GM12878 (cell line): ENCODE results near the gene CDC14B. TPM values are rescaled to one million over a fixed set of nuclear protein-coding genes. Genes with fewer than 3 reads are reported as not detected.

Source experiments
- ATAC-seq: fragments of 200-7000 bp; cut with Tn5 transposase; 3 replicates; pipeline ENCODE4 v1.9.1; 2020; ENCODE audit warnings: mild to moderate bottlenecking, moderate library complexity
- BruUV-seq: library from RNA; stranded (reverse); fragments of 400-500 nt; replicated peaks from 2 replicates; lab custom pipeline; 2021; lab: Mats Ljungman, UMichigan
- CTCF ChIA-PET: fragments of 300-600 bp; sonication (Branson Sonifier 250); formaldehyde crosslinking; extraction: SDS; loops from one replicate; lab custom pipeline; 2021; ENCODE audit warnings: inconsistent platforms; lab: Yijun Ruan, JAX
- POLR2A ChIA-PET: fragments of 350-600 bp; formaldehyde crosslinking; extraction: SDS; loops from one replicate; lab custom pipeline; 2021; ENCODE audit warnings: inconsistent platforms; lab: Charles Lee
- RAD21 ChIA-PET: fragments of 300-600 bp; sonication (Branson Sonifier 250); formaldehyde crosslinking; loops from one replicate; lab custom pipeline; 2023; ENCODE audit warnings: antibody characterized with exemption; ENCODE audit not compliant: unreplicated experiment; lab: Charles Lee
- SMC1A ChIA-PET: fragments of 300-600 bp; sonication (Branson Sonifier 250); formaldehyde crosslinking; loops from one replicate; lab custom pipeline; 2023; ENCODE audit not compliant: unreplicated experiment, uncharacterized antibody; lab: Charles Lee
- DNase-seq: peaks from one replicate; pipeline ENCODE4 v3.0.0-alpha.2; 2011; ENCODE audit warnings: low read depth, low spot score
- FAIRE-seq: peaks from 3 replicates; lab custom pipeline; 2011; peaks lifted over from hg19 to GRCh38; lab: Jason Lieb, UNC
- H2AFZ ChIP-seq: 2 replicates; pipeline ENCODE4 v1.6.0; 2011; ENCODE audit warnings: low read depth, low read length, control low read depth; ENCODE audit not compliant: control insufficient read depth
- H3K27ac ChIP-seq: 2 replicates; pipeline ENCODE4 v1.5.1; 2011; ENCODE audit warnings: control low read depth; ENCODE audit not compliant: control insufficient read depth, insufficient read depth
- H3K27me3 ChIP-seq, 2 experiments: replicated peaks in 1 of 2; 2 replicates each; pipeline versions ENCODE4 v1.6.0 to v1.6.1; 2011; ENCODE audit warnings: low read length in 1 of 2; ENCODE audit not compliant: control insufficient read depth in 2 of 2, insufficient read depth in 2 of 2
- H3K36me3 ChIP-seq, 2 experiments: 2 replicates each; pipeline ENCODE4 v1.5.1; 2011; ENCODE audit warnings: low read length in 1 of 2; ENCODE audit not compliant: control insufficient read depth in 2 of 2, insufficient read depth in 2 of 2
- H3K4me1 ChIP-seq: 2 replicates; pipeline ENCODE4 v1.6.1; 2011; ENCODE audit warnings: mild to moderate bottlenecking, low read length, moderate library complexity, mixed read lengths; ENCODE audit not compliant: control insufficient read depth, insufficient read depth
- H3K4me2 ChIP-seq: 2 replicates; pipeline ENCODE4 v1.6.0; 2011; ENCODE audit warnings: control low read depth; ENCODE audit not compliant: control insufficient read depth, insufficient read depth
- H3K4me3 ChIP-seq: fragments of 200-600 bp; sonication (generic); 2 replicates; pipeline ENCODE4 v1.5.1; 2016
- H3K79me2 ChIP-seq: 2 replicates; pipeline ENCODE4 v1.6.0; 2011; ENCODE audit warnings: low read length; ENCODE audit not compliant: control insufficient read depth, insufficient read depth
- H3K9ac ChIP-seq: 2 replicates; pipeline ENCODE4 v1.8.0; 2011; ENCODE audit warnings: low read length, control low read depth, mixed read lengths; ENCODE audit not compliant: control insufficient read depth, insufficient read depth
- H3K9me3 ChIP-seq: replicated peaks from 3 replicates; pipeline ENCODE4 v1.5.1; 2011; ENCODE audit warnings: mild to moderate bottlenecking, low read length; ENCODE audit not compliant: control insufficient read depth, insufficient read depth
- H4K20me1 ChIP-seq: 2 replicates; pipeline ENCODE4 v1.6.0; 2011; ENCODE audit not compliant: control insufficient read depth, insufficient read depth
- ATF2 ChIP-seq: IDR thresholded peaks from 2 replicates; pipeline ENCODE4 v1.6.1; 2012; ENCODE audit warnings: low read length, inconsistent platforms
- ATF7 ChIP-seq: fragments of 450-650 bp; IDR thresholded peaks from 2 replicates; pipeline ENCODE4 v1.6.1; 2016; ENCODE audit warnings: low read depth, mild to moderate bottlenecking
- BMI1 ChIP-seq: fragments of 450-650 bp; IDR thresholded peaks from 2 replicates; pipeline ENCODE4 v1.6.1; 2016; ENCODE audit warnings: mild to moderate bottlenecking, moderate library complexity, borderline replicate concordance
- CBFB ChIP-seq: IDR thresholded peaks from 2 replicates; pipeline ENCODE4 v1.6.1; 2016; ENCODE audit warnings: antibody characterized with exemption, low read depth
- JUND ChIP-seq: IDR thresholded peaks from 2 replicates; pipeline ENCODE4 v1.6.1; 2012; ENCODE audit warnings: low read depth, mild to moderate bottlenecking, low read length, improper control_type of control experiment, moderate library complexity
- PBX3 ChIP-seq: IDR thresholded peaks from 2 replicates; pipeline ENCODE4 v1.6.1; 2011; ENCODE audit warnings: mild to moderate bottlenecking, low read depth, low read length, moderate library complexity; ENCODE audit not compliant: insufficient replicate concordance
- POLR2AphosphoS5 ChIP-seq: IDR thresholded peaks from 2 replicates; pipeline ENCODE4 v1.6.1; 2011; ENCODE audit warnings: mild to moderate bottlenecking, low read length, inconsistent platforms
- STAT3 ChIP-seq: IDR thresholded peaks from 2 replicates; pipeline ENCODE4 v1.6.1; 2011; ENCODE audit warnings: low read depth, low read length, improper control_type of control experiment
- YBX1 ChIP-seq: fragments of 450-650 bp; IDR thresholded peaks from 2 replicates; pipeline ENCODE4 v1.6.1; 2016; ENCODE audit warnings: antibody characterized with exemption
- ZBTB40 ChIP-seq: fragments of 450-650 bp; IDR thresholded peaks from 2 replicates; pipeline ENCODE4 v1.6.1; 2016; ENCODE audit warnings: mild to moderate bottlenecking, moderate library complexity, borderline replicate concordance
- ZNF24 ChIP-seq: fragments of 450-650 bp; IDR thresholded peaks from 2 replicates; pipeline ENCODE4 v1.6.1; 2017; ENCODE audit warnings: antibody characterized with exemption, mild to moderate bottlenecking
- ZNF384 ChIP-seq: IDR thresholded peaks from 2 replicates; pipeline ENCODE4 v1.6.1; 2012; ENCODE audit warnings: low read depth, mild to moderate bottlenecking, low read length, improper control_type of control experiment, borderline replicate concordance
- ZNF622 ChIP-seq: fragments of 450-650 bp; IDR thresholded peaks from 2 replicates; pipeline ENCODE4 v1.6.1; 2017; ENCODE audit warnings: mild to moderate bottlenecking, inconsistent platforms
- ZZZ3 ChIP-seq: IDR thresholded peaks from 2 replicates; pipeline ENCODE4 v1.6.1; 2011; ENCODE audit warnings: low read depth; ENCODE audit not compliant: control insufficient read depth, insufficient read length
- WGBS: methylation state at CpG from one replicate; pipeline ENCODE4 v1.1.6; 2016; ENCODE audit warnings: low lambda C conversion rate; ENCODE audit not compliant: insufficient replicate concordance, insufficient coverage; ENCODE audit errors: missing lambda C conversion rate; 5-methylcytosine and 5-hydroxymethylcytosine counted together
- in situ Hi-C: fragments of 300-500 bp; cut with MboI; formaldehyde crosslinking; loops from 9 replicates; pipeline ENCODE4 v1.14.3; 2018; ENCODE audit warnings: mixed read lengths
- intact Hi-C: fragments of 100-400 bp; cut with micrococcal nuclease; formaldehyde crosslinking; loops from one replicate; pipeline ENCODE4 v1.14.2; 2022; ENCODE audit not compliant: unreplicated experiment
- polyA plus RNA-seq, 11 experiments: library from polyadenylated mRNA; depleted of rRNA in 4 of 11; unstranded in 6 of 11; stranded (reverse) in 5 of 11; fragments of >200 nt; fragmentation: Nextera tagmentation in 4 of 11; fragmentation: Illumina TruSeq in 1 of 11; extraction: Ambion mirVana in 4 of 11; extraction: Trizol in 1 of 11; gene quantifications; 1 replicate in 1 of 11; 2 replicates in 10 of 11; pipeline versions ENCODE4 v1.2.1 to v1.2.3, GENCODE V29; 2011 to 2016; ENCODE audit warnings: inconsistent platforms in 2 of 11, missing spikeins in 2 of 11, low read depth in 1 of 11
- total RNA-seq, 4 experiments: library from RNA; depleted of rRNA in 3 of 4; stranded (reverse); fragments of >200 nt in 3 of 4; fragmentation: Illumina TruSeq in 1 of 4; extraction: Trizol in 1 of 4; gene quantifications; 2 replicates each; pipeline versions ENCODE4 v1.2.1 to v1.2.3, GENCODE V29; 2013 to 2021

Gene CDC14B
- total and polyA plus RNA-seq, 10 of the 15 experiments (the other 5 are each of a cell fraction or from before 2014, with no cell fraction given) = 3.7 to 11.7 (median 6.2) TPM

GRCh38 chr9:96501633-96502538 is 117.8 kb downstream of the CDC14B start (continued):
- TF ChIP-seq ZBTB40 = no peak

- Histone ChIP-seq H3K27ac (no peak overlapping the region), H2AFZ (no peak overlapping the region), H4K20me1 (no peaks in the 10 kb centered on the region), H3K79me2 (no peaks in the 10 kb centered on the region), H3K4me2 (no peak overlapping the region), H3K27me3 (no peaks in the 10 kb centered on the region), H3K9ac (no peak overlapping the region), H3K4me1 (no peaks in the 10 kb centered on the region), H3K36me3 (no peaks in the 10 kb centered on the region), H3K9me3 (no peaks in the 10 kb centered on the region), H3K4me3 (no peak overlapping the region)
- no peak for FAIRE-seq
- no peak for DNase-seq
- 73% methylated on average over 14 of the region's 14 CpGs for WGBS
- ATAC-seq = no peak
- intact Hi-C loops = no loop called here
- ChIA-PET SMC1A (no interaction called here), POLR2A (no interaction called here), CTCF (interaction anchor here (0.9 to 1.6 kb wide), 2 partner anchors 40 to 166 kb away, joined by 3 to 4 read pairs; no protein-coding TSS in a partner anchor), RAD21 (no interaction called here)
- BruUV-seq = no TSS peak
- in situ Hi-C loops = no loop called here
- no peak for TF ChIP-seq ZNF24
- no peak for TF ChIP-seq ZNF384
- no peak for TF ChIP-seq BMI1
- no peak for TF ChIP-seq POLR2AphosphoS5
- no peak for TF ChIP-seq ZNF622
- TF ChIP-seq ZZZ3 = no peak
- no peak for TF ChIP-seq CBFB
- no peak for TF ChIP-seq ATF7
- TF ChIP-seq ATF2 = no peak
- TF ChIP-seq JUND = no peak
- TF ChIP-seq PBX3 = no peak
- TF ChIP-seq YBX1 = no peak
- no peak for TF ChIP-seq STAT3
These were observed 118.7 kb downstream of the CDC14B start for GRCh38 chr9:96500696-96501632.
